Right ventricle myocardium superior (tissue), 1 donor: ENCODE data around the gene ADAP1. TPM values are rescaled to one million over a fixed set of nuclear protein-coding genes. Genes with fewer than 3 reads are reported as not detected.
A peak's percentile ranks its signal among the peaks of the same experiment; 100 is the strongest.
"Not testable (repeated sequence)": the region's sequence is repeated elsewhere in the genome, so short reads cannot be mapped to it uniquely, and the experiment has no call there.

Experiments
- ATAC-seq: fragments of 200-7000 bp; cut with Tn5 transposase; one replicate; pipeline ENCODE4 v1.9.1; 2020; ENCODE audit warnings: mild to moderate bottlenecking; ENCODE audit not compliant: poor library complexity
- DNase-seq: peaks from one replicate; pipeline ENCODE4 v3.0.0-alpha.2; 2020
- intact Hi-C: fragments of 100-400 bp; cut with DNase I; formaldehyde crosslinking; loops from one replicate; pipeline ENCODE4 v1.11.2; 2022
- total RNA-seq: library from RNA; stranded (reverse); fragmentation: NEBNext Ultra II Directional; extraction: Animal tissue kit (Norgen Biotek cat#: 25700); gene quantifications from one replicate; pipeline ENCODE4 v1.2.1, GENCODE V29; 2021
- donor health status: DM: no; HTN: yes; CAD: no; lungs with severe emphysema.

Gene ADAP1
- total RNA-seq, 1 donor from 2014 or later: 6.4 TPM

DNA sequence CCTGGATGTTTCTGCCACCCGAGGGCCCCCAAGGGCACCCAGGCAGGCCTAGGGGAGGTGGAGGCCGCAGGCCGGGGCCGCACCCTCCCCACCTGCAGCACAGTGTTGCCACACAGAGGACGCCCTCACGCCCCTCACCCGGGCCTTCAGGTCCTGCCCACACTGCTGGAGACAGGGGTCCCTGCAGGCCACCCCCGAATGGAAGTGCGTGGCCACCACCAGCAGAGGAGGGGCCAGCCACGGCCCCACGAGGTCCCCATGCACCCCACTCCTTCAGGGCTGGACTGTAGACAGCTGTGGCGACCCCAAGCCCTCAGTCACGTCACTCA, 35.4 kb downstream of the ADAP1 start:
- no peak for ATAC-seq
- no peak for DNase-seq
- intact Hi-C loops: no loop called here

DNA sequence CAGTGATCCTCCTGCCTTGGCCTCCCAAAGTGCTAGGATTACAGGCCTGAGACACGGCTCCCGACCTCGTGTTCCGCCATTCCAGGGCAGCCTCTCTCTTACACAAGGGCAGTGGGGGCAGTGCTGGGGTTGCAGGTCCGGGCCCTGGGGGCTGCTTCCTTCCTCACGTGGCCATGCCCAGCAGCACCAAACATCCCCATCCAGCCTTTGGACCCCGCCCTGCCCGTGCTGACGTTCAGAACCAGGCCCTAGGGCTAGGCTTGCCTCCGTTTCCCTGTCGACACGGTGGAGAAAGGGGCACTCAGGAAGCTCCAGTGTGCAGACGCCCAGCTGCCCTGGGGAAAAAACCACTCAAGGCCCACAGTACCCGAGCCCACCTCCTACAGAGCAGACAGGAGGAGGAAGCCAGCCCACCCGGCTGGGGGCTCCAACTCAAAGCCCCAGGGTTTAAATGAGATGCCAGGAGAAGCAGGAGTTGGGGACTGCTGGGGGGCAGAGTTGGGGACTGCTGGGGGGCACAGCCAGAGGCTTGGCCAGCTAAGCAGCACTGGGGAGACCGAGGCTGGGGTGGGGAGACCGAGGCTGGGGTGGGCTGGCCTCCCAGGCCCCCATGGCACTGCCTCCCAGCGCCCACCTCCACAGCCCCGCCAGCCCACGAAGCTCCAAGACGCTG, 35.9 kb downstream of the ADAP1 start:
- intact Hi-C loops: no loop called here
- no peak for ATAC-seq
- peak; percentile 30 for DNase-seq

DNA sequence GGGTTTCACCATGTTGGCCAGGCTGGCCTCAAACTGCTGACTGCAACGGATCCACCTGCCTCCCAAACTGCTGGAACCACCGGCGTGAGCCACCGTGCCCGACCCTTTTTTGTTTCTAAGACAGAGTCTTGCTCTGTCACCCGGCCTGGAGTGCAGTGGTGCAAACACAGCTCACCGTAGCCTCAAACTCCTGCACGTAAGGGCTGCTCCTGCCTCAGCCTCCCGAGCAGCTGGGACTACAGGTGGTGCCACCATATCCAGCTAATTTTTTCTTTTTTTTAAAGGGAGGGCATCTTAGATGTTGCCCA, 36.4 kb downstream of the ADAP1 start:
- ATAC-seq (no peak), DNase-seq (peak; percentile 32)
- intact Hi-C loops: no loop called here

DNA sequence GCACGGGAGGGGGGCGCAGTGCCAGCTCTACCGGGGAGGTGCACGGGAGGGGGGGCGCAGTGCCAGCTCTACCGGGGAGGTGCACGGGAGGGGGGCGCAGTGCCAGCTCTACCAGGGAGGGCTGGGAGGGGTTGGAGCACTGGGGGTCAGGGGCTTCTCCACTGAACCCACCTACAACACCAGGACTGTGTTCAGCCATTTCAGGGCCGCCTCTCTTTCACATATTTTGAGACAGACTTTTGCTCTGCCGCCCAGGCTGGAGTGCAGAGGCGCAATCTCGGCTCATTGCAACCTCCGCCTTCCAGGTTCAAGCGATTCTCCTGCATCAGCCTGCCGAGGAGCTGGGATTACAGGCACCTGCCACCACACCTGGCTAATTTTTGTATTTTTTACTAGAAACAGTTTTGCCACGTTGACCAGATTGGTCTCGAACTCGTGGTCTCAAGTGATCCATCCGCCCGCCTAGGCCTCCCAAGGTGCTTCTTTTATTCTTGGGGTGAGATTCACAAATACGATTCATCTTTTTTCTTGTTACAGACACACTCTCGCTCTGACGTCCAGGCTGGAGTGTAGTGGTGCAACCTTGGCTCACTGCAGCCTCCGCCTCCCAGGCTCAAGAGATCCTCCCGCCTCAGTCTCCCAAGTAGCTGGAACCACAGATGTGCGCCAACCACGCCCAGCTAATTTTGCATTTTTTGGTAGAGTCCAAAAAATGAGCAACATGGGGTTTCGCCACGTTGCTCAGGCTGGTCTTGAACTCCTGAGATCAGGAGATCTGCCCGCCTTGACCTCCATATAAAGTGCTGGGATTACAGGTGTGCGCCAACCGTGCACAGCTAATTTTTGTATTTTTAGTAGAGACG, 37.0 kb downstream of the ADAP1 start:
- DNase-seq (peak; percentile 31), ATAC-seq (no peak)
- intact Hi-C loops: no loop called here

DNA sequence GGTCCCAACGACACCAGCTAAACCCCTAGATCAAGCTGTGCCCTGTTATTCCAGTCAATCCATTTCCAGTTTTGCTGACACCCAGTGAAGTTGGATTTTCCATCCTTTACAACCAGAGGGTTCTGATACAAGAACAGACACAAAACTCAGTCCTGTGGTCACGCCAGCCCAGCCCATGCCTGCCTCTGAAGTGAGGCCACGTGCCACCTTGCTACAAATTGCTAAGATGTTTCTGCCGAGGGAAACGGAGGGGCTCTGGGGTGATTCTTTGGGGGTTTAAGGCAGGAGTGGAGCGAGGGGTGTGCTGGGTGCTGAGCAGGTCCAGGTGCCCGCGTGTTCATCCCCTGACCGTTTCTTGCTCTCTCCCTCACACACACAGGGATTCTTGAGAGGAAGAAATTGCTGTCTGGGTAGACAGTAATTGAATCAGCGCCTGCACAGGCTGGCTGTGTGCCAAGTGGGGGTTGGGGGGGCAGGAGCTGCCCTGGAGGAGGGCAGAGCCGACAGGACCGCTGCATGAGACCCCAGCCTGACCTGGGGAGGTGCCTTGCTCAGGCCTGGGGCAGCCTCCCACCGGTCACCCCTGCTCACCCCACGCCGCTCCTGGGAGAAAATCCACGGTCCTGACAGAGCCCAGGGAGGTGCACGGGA, 38.1 kb downstream of the ADAP1 start:
- DNase-seq (peak; percentile 36), ATAC-seq (no peak)
- intact Hi-C loops: no loop called here

DNA sequence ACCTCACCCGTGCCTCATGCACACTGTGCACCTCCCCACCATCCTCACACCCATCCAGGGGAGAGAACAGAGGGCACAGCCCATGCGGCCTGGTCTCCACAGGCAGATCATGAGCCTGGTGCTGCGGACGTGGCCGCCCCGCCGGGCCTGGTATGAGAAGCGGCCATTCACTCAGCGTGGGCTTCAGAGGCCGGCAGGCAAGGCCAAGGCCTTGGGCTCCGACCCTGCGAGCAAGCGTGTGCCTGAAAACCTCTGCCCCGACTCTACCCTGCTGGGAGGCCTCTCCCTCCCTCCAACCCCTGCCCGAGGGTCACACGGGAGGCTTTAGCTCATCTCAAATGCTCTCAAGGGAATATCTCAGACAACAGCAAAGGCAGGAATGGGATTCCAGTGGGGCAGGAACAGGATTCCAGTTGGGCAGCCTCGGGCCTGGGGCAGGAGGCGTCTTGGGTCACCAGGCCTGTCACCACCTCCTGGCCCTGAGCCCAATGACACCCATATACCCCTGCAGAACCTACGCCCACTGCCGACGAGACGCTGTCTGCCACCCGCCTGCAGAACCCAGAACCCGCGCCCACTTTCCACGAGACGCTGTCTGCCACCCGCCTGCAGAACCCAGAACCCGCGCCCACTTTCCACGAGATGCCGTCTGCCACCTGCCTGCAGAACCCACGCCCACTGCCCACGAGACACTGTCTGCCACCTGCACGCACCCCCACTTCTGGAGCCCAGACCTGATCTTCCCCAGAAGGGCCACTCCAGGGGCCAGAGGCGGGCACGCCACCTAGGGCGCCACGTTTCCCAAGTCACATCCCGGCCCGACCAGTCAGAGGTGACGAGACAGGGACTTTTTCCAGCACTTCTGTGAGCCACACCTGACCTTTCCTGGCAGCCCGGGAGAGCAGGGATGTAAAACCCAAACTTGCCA, 38.9 kb downstream of the ADAP1 start:
- ATAC-seq (no peak), DNase-seq (peak; percentile 18)
- intact Hi-C loops: no loop called here

DNA sequence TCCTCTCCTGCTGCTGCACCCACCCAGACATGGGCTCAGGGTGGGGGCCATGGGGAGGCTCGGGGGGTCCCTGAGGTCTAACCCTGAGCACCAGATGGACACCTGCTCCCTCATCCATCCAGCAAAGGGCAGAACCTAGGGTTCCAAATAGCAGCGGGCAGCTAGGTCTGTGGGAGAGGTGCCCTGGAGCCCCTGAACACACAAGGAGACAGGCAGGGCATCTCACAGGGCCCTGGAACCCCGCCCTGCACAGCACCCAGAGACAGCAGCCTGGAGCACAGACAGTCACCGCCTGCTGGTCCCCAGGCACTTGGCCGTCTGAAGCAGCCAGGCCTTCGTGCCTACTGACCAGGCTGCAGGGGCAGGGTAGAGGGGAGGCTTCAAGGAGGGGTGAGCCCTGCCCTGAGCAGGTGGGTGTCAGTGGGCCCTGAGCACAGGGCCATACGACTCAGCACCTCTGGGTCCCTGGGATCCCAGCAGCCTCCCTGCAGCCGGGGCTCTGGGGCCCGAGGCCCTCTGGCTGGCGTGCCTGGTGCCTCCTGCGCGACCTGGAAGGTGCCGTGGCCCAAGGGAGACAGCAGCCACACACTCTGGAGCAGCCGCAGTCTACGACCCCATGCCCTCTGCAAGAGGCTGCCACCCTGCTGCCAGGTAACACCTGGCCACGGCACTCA, 39.8 kb downstream of the ADAP1 start:
- ATAC-seq: no peak
- no peak for DNase-seq
- intact Hi-C loops: loop anchor here (5.0 kb wide), 1 partner anchor 258 kb away; no protein-coding TSS in a partner anchor

DNA sequence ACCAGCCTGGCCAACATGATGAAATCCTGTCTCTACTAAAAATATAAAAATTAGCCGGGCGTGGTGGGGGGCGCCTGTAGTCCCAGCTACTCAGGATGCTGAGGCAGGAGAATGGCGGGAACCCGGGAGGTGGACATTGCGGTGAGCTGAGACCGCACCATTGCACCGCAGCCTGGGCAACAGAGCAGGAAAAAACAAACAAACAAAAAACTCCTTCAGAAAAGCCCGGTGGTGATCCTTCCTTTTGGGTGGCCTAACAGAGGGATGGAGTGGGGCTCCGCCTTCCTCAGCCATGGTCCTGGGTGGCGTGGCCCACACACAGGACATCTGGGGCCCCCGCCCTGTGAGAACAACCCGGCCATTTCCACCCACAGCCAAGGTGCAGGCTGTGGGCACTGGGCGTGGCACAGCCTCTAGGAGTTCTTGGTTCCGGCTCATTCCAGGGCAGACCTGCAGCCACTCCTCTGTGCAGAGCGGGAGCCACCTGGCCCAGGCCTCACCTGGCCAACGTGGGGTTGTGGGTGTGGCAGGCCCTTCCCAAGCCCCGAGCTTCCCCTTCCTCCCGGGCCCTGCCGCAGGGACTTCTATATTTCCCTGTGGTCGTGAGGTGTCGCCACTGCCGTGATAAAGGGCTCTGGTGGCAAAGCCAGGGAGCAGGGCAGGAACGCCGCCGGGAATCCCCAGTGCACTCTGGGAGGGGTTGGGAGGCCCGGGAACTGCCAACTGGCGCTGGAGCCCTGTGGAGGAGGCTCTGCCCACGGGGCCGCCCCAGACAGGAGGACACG, 40.6 kb downstream of the ADAP1 start:
- DNase-seq: no peak
- intact Hi-C loops: loop anchor here (5.0 kb wide), 1 partner anchor 258 kb away; no protein-coding TSS in a partner anchor
- peak; percentile 35 for ATAC-seq

DNA sequence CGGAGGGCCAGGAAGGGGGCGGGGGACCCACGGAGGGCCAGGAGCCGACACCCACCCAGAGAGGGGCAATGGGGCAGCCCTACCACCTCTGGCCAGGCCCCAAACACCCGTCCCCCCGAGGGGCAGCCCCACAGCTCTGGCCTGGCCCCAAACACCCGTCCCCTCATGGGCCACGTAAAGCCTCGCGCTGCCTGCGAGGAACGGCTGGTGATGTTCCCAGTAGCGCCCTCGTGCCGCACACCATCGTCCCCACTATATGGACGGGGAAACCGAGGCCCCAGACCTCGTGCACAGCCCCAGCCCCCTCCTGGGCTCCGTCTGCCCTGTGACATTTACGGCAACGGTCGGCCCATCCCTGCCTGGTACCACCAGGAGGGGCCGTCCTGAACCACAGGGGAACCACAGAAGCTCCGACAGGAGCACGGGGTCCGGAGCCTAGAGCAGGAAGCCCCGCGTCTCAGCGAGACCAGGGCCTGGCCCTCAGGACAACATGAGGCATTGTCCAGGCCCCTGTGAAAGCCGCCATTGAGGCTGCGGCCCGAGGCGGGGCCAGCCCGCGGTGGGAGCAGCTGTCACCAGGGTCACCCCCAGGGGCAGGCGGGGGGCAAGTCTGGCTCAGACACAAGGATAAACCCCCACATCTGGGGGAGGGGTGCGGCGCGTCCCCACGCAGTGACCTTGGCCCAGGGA, 42.5 kb downstream of the ADAP1 start:
- DNase-seq (no peak), ATAC-seq (no peak)
- intact Hi-C loops: loop anchor here (5.0 kb wide), 1 partner anchor 260 kb away; no protein-coding TSS in a partner anchor

DNA sequence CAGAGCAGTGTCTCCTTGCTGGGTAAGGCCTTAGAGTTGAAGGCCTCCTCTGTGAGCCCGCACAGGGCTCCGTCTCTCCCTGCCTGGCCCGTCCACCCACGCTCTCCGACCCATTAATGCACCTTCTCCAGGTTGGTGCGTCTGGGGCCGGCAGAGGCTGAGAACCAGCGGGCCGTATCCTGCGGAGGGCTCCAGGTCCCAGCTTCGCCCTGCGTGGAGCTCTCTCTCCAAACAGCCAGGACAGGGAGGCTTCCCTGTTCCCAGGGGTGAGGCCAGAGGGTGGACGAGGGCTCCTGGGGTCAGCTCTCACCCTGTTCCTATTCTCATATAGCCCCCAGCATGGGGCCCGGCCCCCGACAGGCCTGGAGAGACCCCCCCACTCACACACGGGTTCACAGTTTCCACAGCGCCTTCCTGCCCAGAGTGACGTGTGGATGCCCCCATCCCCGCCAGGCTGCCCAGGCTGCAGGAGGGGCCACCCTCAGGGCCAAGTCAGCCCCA, 43.5 kb downstream of the ADAP1 start:
- DNase-seq (no peak), ATAC-seq (no peak)
- intact Hi-C loops: loop anchor here (5.0 kb wide), 1 partner anchor 261 kb away; no protein-coding TSS in a partner anchor

DNA sequence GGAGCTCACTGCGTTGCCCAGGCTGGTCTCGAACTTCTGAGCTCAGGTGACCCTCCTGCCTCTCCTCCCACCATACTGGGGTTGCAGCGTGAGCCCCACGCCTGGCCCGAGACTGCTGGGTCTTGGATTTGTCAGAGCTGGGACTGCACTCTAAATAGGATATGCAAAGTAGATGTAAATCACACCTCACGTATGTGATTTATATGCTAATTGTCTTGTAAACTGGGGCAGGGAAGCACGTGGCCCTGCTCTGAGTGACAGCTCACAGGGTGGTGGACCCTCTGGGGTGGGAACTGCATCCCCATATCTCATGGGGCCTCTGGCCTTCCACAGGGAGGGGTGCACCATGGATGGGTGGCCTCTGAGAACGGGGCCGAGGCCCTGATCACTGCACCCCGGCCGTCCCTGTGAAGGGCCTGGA, 44.0 kb downstream of the ADAP1 start:
- ATAC-seq (no peak), DNase-seq (no peak)
- intact Hi-C loops: loop anchor here (5.0 kb wide), 1 partner anchor 262 kb away; no protein-coding TSS in a partner anchor

DNA sequence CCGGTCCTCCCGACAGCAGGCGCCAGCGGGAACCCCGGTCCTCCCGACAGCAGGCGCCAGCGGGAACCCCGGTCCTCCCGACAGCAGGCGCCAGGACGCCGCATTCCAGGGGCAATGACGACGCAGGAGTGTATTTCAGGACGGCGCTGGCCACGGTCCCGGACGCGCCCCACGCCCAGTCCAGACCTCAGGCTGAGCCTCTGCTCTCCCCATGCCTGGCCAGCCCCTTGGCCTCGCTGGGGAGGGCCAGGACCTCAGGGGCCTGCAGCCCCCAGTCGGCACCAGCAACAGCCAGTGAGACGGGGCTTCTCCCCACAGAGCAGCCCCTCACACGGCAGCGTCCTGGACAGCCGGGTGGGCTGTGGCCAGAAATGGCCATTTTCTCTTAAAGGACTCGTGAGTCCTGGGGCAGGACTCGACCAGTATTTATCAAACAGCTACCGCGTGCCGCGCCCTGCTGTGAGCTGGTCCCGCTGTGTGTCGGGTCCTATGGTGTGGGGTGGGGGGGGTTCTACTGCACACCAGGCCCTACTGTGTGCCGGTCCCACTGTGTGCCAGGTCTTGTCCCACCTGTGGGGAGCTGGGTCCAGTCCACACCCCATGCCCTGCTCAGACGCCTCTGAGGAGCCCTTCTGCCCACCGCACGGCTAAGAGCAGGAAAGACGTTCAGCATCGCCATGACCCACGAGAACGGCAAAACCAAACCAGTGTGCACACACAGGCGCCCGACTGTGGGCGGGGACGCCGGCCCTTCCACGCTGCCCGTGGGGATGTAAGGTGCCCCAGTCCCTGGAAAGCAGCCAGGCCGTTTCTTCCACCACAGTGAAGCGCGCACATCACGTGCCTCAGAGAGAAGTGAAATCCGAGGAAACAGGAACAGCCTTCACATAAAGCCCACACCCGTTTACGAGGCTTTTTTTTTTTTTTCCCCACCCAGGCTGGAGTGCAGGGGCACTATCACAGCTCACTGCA, 44.8 kb downstream of the ADAP1 start:
- ATAC-seq: peak; percentile 57
- peak; percentile 87 for DNase-seq
- intact Hi-C loops: loop anchor here (5.0 kb wide), 1 partner anchor 263 kb away; no protein-coding TSS in a partner anchor

DNA sequence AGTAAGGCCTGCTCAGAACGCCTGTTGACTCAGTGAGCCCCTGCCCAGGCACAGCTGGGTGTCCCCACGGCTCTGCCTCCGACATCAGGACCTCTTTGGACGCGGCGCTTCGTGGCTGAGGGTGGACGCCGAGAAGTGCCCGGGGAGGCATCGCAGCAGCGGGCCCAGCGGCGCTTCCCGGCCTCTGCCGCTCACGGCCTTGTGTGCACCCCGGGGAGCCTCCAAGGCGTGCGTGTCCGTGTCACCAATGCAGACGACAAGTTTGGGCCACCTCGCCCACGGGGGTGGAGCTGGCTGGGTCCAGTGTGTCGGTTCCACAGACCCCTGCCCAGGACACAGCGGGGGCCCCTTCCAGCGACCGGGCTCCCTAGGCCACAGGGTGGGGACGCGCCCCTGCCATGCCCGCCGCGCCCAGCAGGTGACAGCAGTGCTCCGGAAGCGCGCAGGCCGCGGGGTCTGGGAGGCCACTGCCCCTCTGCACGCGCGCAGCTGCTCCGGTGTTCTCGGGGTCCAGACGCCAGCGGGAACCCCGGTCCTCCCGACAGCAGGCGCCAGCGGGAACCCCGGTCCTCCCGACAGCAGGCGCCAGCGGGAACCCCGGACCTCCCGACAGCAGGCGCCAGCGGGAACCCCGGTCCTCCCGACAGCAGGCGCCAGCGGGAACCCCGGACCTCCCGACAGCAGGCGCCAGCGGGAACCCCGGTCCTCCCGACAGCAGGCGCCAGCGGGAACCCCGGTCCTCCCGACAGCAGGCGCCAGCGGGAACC, 45.7 kb downstream of the ADAP1 start:
- ATAC-seq: peak; percentile 90
- intact Hi-C loops: not testable (repeated sequence)
- peak; percentile 74 for DNase-seq

DNA sequence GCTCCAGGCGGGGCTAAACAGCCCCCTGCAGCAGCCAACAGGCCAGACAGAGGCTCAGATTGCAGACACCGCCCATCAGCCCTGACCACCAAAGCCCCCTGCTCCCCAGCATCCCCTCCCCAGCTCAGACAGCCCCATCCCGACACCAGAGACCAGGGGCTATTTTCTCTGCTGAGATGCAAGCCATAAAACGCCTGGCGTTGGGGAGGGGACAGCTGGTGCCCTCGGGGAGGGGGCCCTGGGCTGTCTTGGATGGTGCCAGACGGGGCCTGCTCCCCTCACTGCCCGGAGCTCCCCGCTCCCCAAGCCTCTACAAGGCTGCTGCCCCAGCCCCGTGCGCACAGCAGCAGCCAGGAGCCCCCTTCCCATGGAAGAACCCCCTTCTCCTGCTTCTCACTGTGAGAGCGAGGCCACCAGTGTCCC, 46.3 kb downstream of the ADAP1 start:
- DNase-seq: no peak
- no peak for ATAC-seq
- intact Hi-C loops: no loop called here
